HepG2 (cell line): ENCODE data around the gene HHIPL1. TPM values are rescaled to one million over a fixed set of nuclear protein-coding genes. Genes with fewer than 3 reads are reported as not detected.

Experiments
- ATAC-seq: fragments of 200-7000 bp; cut with Tn5 transposase; 3 replicates; pipeline ENCODE4 v1.9.1; 2020; ENCODE audit warnings: mild to moderate bottlenecking, moderate library complexity
- BruUV-seq: library from RNA; stranded (reverse); fragments of 400-500 nt; replicated peaks from 2 replicates; lab custom pipeline; 2021; lab: Mats Ljungman, UMichigan
- CTCF ChIA-PET: fragments of 300-600 bp; formaldehyde crosslinking; extraction: SDS; loops from one replicate; lab custom pipeline; 2021; ENCODE audit warnings: low total read pairs, inconsistent platforms, low intra/inter-chr PET ratio; lab: Yijun Ruan, JAX
- POLR2A ChIA-PET: fragments of 350-600 bp; sonication (Branson Sonifier 250); formaldehyde crosslinking; loops from one replicate; lab custom pipeline; 2020; ENCODE audit warnings: antibody characterized with exemption, inconsistent platforms; lab: Yijun Ruan, JAX
- DNase-seq: peaks from one replicate; pipeline ENCODE4 v3.0.0-alpha.2; 2015; ENCODE audit warnings: low spot score
- FAIRE-seq: peaks from 3 replicates; lab custom pipeline; 2011; peaks lifted over from hg19 to GRCh38; lab: Jason Lieb, UNC
- H2AFZ ChIP-seq: one replicate; pipeline ENCODE4 v1.6.1; 2011; ENCODE audit warnings: low read length, inconsistent platforms
- H3K27ac ChIP-seq: fragments of 300-600 bp; 3 replicates; pipeline ENCODE4 v1.8.0; 2011; ENCODE audit warnings: mixed run types, mild to moderate bottlenecking, mixed read lengths, low read length, inconsistent platforms; ENCODE audit not compliant: insufficient read depth; ENCODE audit errors: extremely low read length
- H3K27me3 ChIP-seq, 2 experiments: fragments of 200-600 bp in 1 of 2; 2 replicates in 1 of 2; 3 replicates in 1 of 2; pipeline versions ENCODE4 v1.6.0 to v1.8.0; 2011; ENCODE audit warnings: low read length in 2 of 2, mild to moderate bottlenecking in 2 of 2, moderate library complexity in 2 of 2, inconsistent platforms in 1 of 2; ENCODE audit not compliant: insufficient read depth in 2 of 2, control insufficient read depth in 1 of 2
- H3K36me3 ChIP-seq, 2 experiments: fragments of 200-600 bp in 1 of 2; replicated peaks in 1 of 2; 2 replicates in 1 of 2; 3 replicates in 1 of 2; pipeline versions ENCODE4 v1.5.1 to v1.8.0; 2011; ENCODE audit warnings: low read length in 2 of 2, inconsistent platforms in 1 of 2; ENCODE audit not compliant: insufficient read depth in 2 of 2, control insufficient read depth in 1 of 2
- H3K4me1 ChIP-seq: 2 replicates; pipeline ENCODE4 v1.5.1; 2012; ENCODE audit warnings: low read length, inconsistent platforms; ENCODE audit not compliant: insufficient read depth
- H3K4me2 ChIP-seq: 2 replicates; pipeline ENCODE4 v1.6.0; 2011; ENCODE audit warnings: low read depth, low read length, inconsistent platforms
- H3K4me3 ChIP-seq, 3 experiments: fragments of 200-600 bp in 1 of 3; sonication (generic), shearing (Covaris generic) in 1 of 3; replicated peaks in 1 of 3; 2 replicates each; pipeline ENCODE4 v1.5.1; 2011 to 2016; ENCODE audit warnings: low read length in 3 of 3, inconsistent platforms in 2 of 3, low read depth in 2 of 3, mild to moderate bottlenecking in 2 of 3, control low read depth in 1 of 3, mixed read lengths in 1 of 3; ENCODE audit not compliant: insufficient read depth in 1 of 3
- H3K79me2 ChIP-seq: one replicate; pipeline ENCODE4 v1.6.1; 2011; ENCODE audit warnings: low read length, inconsistent platforms; ENCODE audit not compliant: insufficient read depth
- H3K9ac ChIP-seq: 2 replicates; pipeline ENCODE4 v1.6.0; 2011; ENCODE audit warnings: mild to moderate bottlenecking, low read depth, low read length, inconsistent platforms; ENCODE audit not compliant: insufficient read depth
- H3K9me3 ChIP-seq: 2 replicates; pipeline ENCODE4 v1.5.1; 2012; ENCODE audit warnings: mild to moderate bottlenecking, low read length
- H4K20me1 ChIP-seq: 2 replicates; pipeline ENCODE4 v1.6.0; 2011; ENCODE audit warnings: inconsistent platforms, mild to moderate bottlenecking, low read length, moderate library complexity; ENCODE audit not compliant: insufficient read depth
- AKAP8 ChIP-seq: sonication (generic); formaldehyde crosslinking; IDR thresholded peaks from 2 replicates; pipeline ENCODE4 v1.5.1; 2020; ENCODE audit warnings: mild to moderate bottlenecking, missing genetic modification reagents
- ATM ChIP-seq: fragments of 450-650 bp; IDR thresholded peaks from 2 replicates; pipeline ENCODE4 v1.7.1; 2017; ENCODE audit warnings: mild to moderate bottlenecking, borderline replicate concordance
- DNMT1 ChIP-seq: sonication (generic); formaldehyde crosslinking; IDR thresholded peaks from 2 replicates; pipeline ENCODE4 v1.5.1; 2020; ENCODE audit warnings: mild to moderate bottlenecking, missing genetic modification reagents
- DPF2 ChIP-seq: sonication (generic); formaldehyde crosslinking; IDR thresholded peaks from 2 replicates; pipeline ENCODE4 v1.4.0; 2020; ENCODE audit warnings: mild to moderate bottlenecking, low read depth, missing genetic modification reagents, borderline replicate concordance
- HOXD1 ChIP-seq: sonication (generic); formaldehyde crosslinking; IDR thresholded peaks from 2 replicates; pipeline ENCODE4 v1.5.0; 2020; ENCODE audit warnings: missing genetic modification reagents
- MIER2 ChIP-seq: IDR thresholded peaks from 2 replicates; pipeline ENCODE4 v1.6.1; 2016; ENCODE audit warnings: missing biosample characterization, missing genetic modification reagents
- NR2C2 ChIP-seq: sonication (generic); formaldehyde crosslinking; IDR thresholded peaks from 2 replicates; pipeline ENCODE4 v1.4.0; 2020; ENCODE audit warnings: missing genetic modification reagents, mild to moderate bottlenecking, moderate library complexity, borderline replicate concordance
- RBAK ChIP-seq: sonication (generic); formaldehyde crosslinking; IDR thresholded peaks from 2 replicates; pipeline ENCODE4 v1.5.1; 2020; ENCODE audit warnings: mild to moderate bottlenecking, missing genetic modification reagents
- RCOR2 ChIP-seq: IDR thresholded peaks from 2 replicates; pipeline ENCODE4 v1.6.1; 2016; ENCODE audit warnings: missing biosample characterization, missing genetic modification reagents
- SIN3B ChIP-seq: fragments of 150-350 bp; IDR thresholded peaks from 2 replicates; pipeline ENCODE4 v1.6.1; 2014; ENCODE audit warnings: low read length
- SMAD3 ChIP-seq: sonication (generic); formaldehyde crosslinking; IDR thresholded peaks from 2 replicates; pipeline ENCODE4 v1.4.0; 2020; ENCODE audit warnings: missing genetic modification reagents
- SUZ12 ChIP-seq: fragments of 150-350 bp; IDR thresholded peaks from 2 replicates; pipeline ENCODE4 v1.6.1; 2014; ENCODE audit warnings: low read depth, low read length
- TARDBP ChIP-seq: sonication (generic); formaldehyde crosslinking; IDR thresholded peaks from 2 replicates; pipeline ENCODE4 v1.8.0; 2022; ENCODE audit warnings: mild to moderate bottlenecking, missing genetic modification reagents
- ZFX ChIP-seq: sonication (generic); formaldehyde crosslinking; IDR thresholded peaks from 2 replicates; pipeline ENCODE4 v1.4.0; 2020; ENCODE audit warnings: mild to moderate bottlenecking, low read depth, missing genetic modification reagents, moderate library complexity
- ZMYM3 ChIP-seq: sonication (generic); formaldehyde crosslinking; IDR thresholded peaks from 2 replicates; pipeline ENCODE4 v1.5.1; 2020; ENCODE audit warnings: mild to moderate bottlenecking, missing genetic modification reagents
- ZNF180 ChIP-seq: sonication (generic); formaldehyde crosslinking; IDR thresholded peaks from 2 replicates; pipeline ENCODE4 v1.4.0; 2020; ENCODE audit warnings: low read depth, missing genetic modification reagents, borderline replicate concordance
- ZNF232 ChIP-seq: sonication (generic); formaldehyde crosslinking; IDR thresholded peaks from 2 replicates; pipeline ENCODE4 v1.4.0; 2020; ENCODE audit warnings: missing genetic modification reagents, borderline replicate concordance
- ZNF614 ChIP-seq: IDR thresholded peaks from 2 replicates; pipeline ENCODE4 v1.6.1; 2018; ENCODE audit warnings: missing biosample characterization, missing genetic modification reagents, inconsistent platforms, borderline replicate concordance
- ZNF746 ChIP-seq: sonication (generic); formaldehyde crosslinking; IDR thresholded peaks from 2 replicates; pipeline ENCODE4 v1.8.0; 2022; ENCODE audit warnings: mild to moderate bottlenecking, missing genetic modification reagents
- ZNF747 ChIP-seq: sonication (generic); formaldehyde crosslinking; IDR thresholded peaks from 2 replicates; pipeline ENCODE4 v1.8.1; 2023; ENCODE audit warnings: missing genetic modification reagents, mild to moderate bottlenecking, borderline replicate concordance
- ZSCAN31 ChIP-seq: sonication (generic); formaldehyde crosslinking; IDR thresholded peaks from 2 replicates; pipeline ENCODE4 v1.5.0; 2020; ENCODE audit warnings: low read depth, mild to moderate bottlenecking, missing genetic modification reagents
- WGBS: methylation state at CpG from one replicate; pipeline ENCODE4 v1.1.6; 2017; ENCODE audit warnings: low lambda C conversion rate; 5-methylcytosine and 5-hydroxymethylcytosine counted together
- in situ Hi-C: cut with HindIII; loops from 2 replicates; pipeline ENCODE4 v1.10.0; 2017; ENCODE audit warnings: low pct_unique_long_range_greater_than_20kb; ENCODE audit not compliant: extremely low pct_ligation_motif_present
- intact Hi-C: fragments of 100-400 bp; cut with micrococcal nuclease; formaldehyde crosslinking; loops from one replicate; pipeline ENCODE4 v1.10.0; 2022; ENCODE audit not compliant: unreplicated experiment
- polyA plus RNA-seq, 8 experiments: library from polyadenylated mRNA; depleted of rRNA in 3 of 8; stranded (reverse) in 7 of 8; unstranded in 1 of 8; fragments of >200 nt; fragmentation: Illumina TruSeq in 4 of 8; extraction: Trizol in 4 of 8; gene quantifications; 2 replicates each; pipeline versions ENCODE4 v1.2.1 to v1.2.3, GENCODE V29; 2011 to 2016; ENCODE audit warnings: low read depth in 4 of 8, missing spikeins in 1 of 8, mixed read lengths in 1 of 8; ENCODE audit not compliant: insufficient read depth in 1 of 8
- total RNA-seq, 5 experiments: library from RNA; depleted of rRNA; stranded (reverse); fragments of >200 nt; fragmentation: Illumina TruSeq; extraction: Trizol; gene quantifications; 2 replicates each; pipeline ENCODE4 v1.2.3, GENCODE V29; 2016; ENCODE audit warnings: low read depth in 1 of 5
- TF ChIP-seq, protein P1 (sequence below): IDR thresholded peaks from 2 replicates; pipeline ENCODE4 v1.6.1; 2018; ENCODE audit warnings: missing genetic modification reagents
- TF ChIP-seq, protein P2 (sequence below): sonication (generic); formaldehyde crosslinking; IDR thresholded peaks from 2 replicates; pipeline ENCODE4 v1.8.1; 2023; ENCODE audit warnings: mild to moderate bottlenecking, missing genetic modification reagents, borderline replicate concordance
- TF ChIP-seq, protein P3 (sequence below): sonication (generic); formaldehyde crosslinking; IDR thresholded peaks from 2 replicates; pipeline ENCODE4 v1.8.0; 2022; ENCODE audit warnings: missing genetic modification reagents, low read depth, mild to moderate bottlenecking, borderline replicate concordance

HHIPL1 gene
- total and polyA plus RNA-seq, 2 of the 13 experiments (the other 11 are each of a cell fraction or from before 2014, with no cell fraction given): not detected

DNA sequence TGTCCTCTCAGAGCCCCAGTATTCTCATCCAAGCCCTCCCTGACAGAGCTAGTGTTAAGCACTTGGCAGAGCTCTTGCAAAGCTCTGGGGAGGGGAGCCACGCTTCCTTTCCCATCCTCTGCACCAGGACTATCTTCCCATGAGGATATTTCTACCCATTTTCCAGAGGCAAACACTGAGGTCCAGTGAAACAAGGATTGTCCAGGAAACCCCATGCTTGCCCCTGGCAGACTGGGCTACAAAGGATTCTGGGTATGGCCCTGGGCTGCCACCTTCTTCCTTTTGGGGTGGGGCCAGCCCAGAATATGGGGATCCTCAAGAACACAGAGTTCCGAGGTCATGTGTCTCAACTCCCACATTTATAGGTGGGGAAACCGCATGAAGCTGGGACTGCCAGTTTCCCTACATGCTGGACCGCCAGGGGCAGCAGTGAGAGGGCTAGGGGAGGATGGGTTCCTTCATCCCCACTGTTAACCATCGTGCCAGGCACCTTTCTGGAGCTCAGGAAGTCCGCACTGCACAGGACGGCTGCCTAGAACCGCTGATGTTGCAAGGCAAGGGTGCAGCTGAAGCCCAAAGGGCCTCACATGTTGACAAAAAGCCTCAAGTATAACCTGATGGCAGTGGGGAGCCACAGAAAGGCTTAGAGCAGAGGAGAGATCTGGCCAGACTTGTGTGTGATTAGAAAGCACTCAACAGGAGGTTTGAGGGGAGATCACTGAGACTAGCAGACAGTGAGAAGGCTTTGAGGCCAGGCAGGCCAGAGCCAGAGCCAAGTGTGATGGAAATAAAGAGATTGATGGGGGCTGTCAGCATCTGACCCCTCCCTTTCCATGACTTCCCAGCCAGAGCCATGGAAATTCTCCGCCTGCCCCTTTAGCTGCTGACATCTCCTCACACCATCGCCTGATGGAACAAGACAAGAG lies 35.4 kb upstream of the HHIPL1 start:
- FAIRE-seq (peak; percentile 86), DNase-seq (peak; percentile 51), ATAC-seq (peak; percentile 61)
- H3K9me3 ChIP-seq: no peaks in the 10 kb centered on the region
- no peak overlapping the region for H3K27ac ChIP-seq
- H4K20me1 ChIP-seq: no peaks in the 10 kb centered on the region
- H3K27me3 ChIP-seq: peaks cover 1 to 13% of the 10 kb centered on the region in 2 experiments; a peak in 1 of 5 replicates
- ChIA-PET POLR2A (interaction anchor here (0.9 to 1.1 kb wide), 2 partner anchors 54 to 129 kb away, joined by 4 to 6 read pairs; partner anchors contain the start of genes CCNK and SETD3), CTCF (interaction anchor here (1.2 to 1.3 kb wide), 2 partner anchors 59 to 91 kb away, joined by 3 read pairs; no protein-coding TSS in a partner anchor)
- intact Hi-C loops (no loop called here), in situ Hi-C loops (no loop called here)
- H2AFZ ChIP-seq: no peak overlapping the region
- H3K36me3 ChIP-seq: no peaks in the 10 kb centered on the region
- H3K4me3 ChIP-seq: no peak overlapping the region
- H3K9ac ChIP-seq: no peak overlapping the region
- BruUV-seq: no TSS peak
- 25% methylated on average over 6 of the region's 10 CpGs for WGBS
- no peaks in the 10 kb centered on the region for H3K79me2 ChIP-seq
- H3K4me1 ChIP-seq: peaks cover 54% of the 10 kb centered on the region
- H3K4me2 ChIP-seq: peak overlapping the region; percentile 45; the same call in 1 of the 2 replicates
- TF ChIP-seq AKAP8 (CRISPR knock-in tag) (no peak), ZMYM3 (CRISPR knock-in tag) (peak; percentile 60; the same call in 1 of the 2 replicates), ZNF232 (no peak), RCOR2 (CRISPR knock-in tag) (0 out of 2 replicates have a peak, but pooled peaks have one; percentile 38), TARDBP (CRISPR knock-in tag) (0 out of 2 replicates have a peak, but pooled peaks have one; percentile 37), ZNF746 (CRISPR knock-in tag) (no peak), SUZ12 (no peak), DNMT1 (CRISPR knock-in tag) (no peak), MIER2 (no peak), ZSCAN31 (CRISPR knock-in tag) (no peak), DPF2 (CRISPR knock-in tag) (no peak), ZFX (CRISPR knock-in tag) (no peak), SMAD3 (CRISPR knock-in tag) (no peak), ZNF614 (CRISPR knock-in tag) (no peak), NR2C2 (CRISPR knock-in tag) (no peak), ZNF180 (CRISPR knock-in tag) (no peak), HOXD1 (CRISPR knock-in tag) (no peak), ZNF747 (no peak), ATM (no peak), RBAK (CRISPR knock-in tag) (no peak), SIN3B (no peak)
- TF ChIP-seq, protein P1, sequence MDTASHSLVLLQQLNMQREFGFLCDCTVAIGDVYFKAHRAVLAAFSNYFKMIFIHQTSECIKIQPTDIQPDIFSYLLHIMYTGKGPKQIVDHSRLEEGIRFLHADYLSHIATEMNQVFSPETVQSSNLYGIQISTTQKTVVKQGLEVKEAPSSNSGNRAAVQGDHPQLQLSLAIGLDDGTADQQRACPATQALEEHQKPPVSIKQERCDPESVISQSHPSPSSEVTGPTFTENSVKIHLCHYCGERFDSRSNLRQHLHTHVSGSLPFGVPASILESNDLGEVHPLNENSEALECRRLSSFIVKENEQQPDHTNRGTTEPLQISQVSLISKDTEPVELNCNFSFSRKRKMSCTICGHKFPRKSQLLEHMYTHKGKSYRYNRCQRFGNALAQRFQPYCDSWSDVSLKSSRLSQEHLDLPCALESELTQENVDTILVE (CRISPR knock-in tag): no peak
- TF ChIP-seq, protein P2, sequence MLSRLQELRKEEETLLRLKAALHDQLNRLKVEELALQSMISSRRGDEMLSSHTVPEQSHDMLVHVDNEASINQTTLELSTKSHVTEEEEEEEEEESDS (CRISPR knock-in tag): no peak
- TF ChIP-seq, protein P3, sequence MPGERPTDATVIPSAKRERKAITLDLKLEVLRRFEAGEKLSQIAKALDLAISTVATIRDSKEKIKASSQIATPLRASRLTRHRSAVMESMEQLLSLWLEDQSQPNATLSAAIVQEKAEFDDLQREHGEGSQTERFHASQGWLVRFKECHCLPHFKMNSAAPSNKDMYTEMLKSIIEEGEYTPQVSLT (CRISPR knock-in tag): no peak
